ENCODE measurements around the gene WBP1L. TPM values are rescaled to one million over a fixed set of nuclear protein-coding genes. Genes with fewer than 3 reads are reported as not detected.

WBP1L gene
- total RNA-seq, 4 donors from 2014 or later, result 92.8 to 185 (median 154) TPM

- no peak for TF ChIP-seq CTCF (IDR thresholded peaks at IDR 0.05; ENCODE audit: low read depth)
These were observed 38.2 kb upstream of the WBP1L start for GRCh38 chr10:102705531-102705930.

DNA sequence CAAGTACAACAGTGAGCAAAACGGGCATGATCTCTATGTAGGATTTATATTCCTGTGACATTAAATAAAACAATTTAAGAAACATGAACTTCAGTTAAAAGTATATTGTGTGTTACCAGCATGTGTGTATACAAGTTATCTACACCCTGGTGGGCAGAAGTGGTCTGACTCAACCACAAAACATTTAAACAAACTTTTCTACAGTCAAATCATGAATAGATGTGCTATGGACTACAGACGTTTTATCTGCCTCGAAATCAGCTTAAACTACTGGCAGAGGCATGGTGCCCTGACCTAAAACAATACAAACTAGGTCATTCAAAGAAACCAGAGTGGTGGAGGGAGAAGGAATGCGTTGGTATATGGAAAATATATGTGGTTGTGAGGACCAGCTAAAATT lies 33.1 kb upstream of the WBP1L start:
- TF ChIP-seq CTCF (IDR thresholded peaks at IDR 0.05; ENCODE audit: low read depth), result no peak

- no peak for TF ChIP-seq CTCF (IDR thresholded peaks at IDR 0.05; ENCODE audit: low read depth)
These were observed 31.7 kb upstream of the WBP1L start for GRCh38 chr10:102712089-102712488.

DNA sequence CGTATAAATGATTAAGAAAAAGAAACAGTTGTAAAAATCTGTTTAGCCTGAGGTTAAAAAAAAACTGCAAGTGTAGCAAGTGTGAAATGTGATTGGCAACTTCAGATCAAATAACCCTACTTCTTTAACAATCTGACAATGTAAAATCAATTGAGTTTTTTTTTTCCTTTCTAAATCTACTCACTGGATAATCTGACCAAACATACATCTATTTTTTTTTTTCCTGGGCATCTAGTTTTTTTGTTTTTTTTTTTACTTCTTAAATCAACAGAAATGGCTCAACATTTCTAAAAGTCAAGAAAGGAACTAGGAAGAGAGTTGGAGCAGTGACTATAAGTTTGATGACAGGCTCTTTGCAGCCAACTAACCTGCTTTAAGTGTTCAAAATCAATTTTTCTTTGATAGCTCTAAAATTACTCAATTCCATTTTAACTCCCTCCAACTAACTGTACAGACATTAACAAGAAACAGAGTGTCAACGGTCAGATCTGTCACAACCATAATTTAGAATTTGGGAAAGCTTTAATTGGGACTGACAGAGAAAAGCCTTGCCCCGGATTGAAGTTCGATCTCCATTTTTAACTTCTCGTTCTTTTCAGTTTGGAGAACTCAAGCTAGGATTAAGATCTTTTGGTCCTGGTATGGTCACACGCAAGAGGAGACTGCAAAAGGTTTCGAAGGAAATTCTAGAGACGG lies 30.8 kb upstream of the WBP1L start:
- no peak for TF ChIP-seq CTCF (IDR thresholded peaks at IDR 0.05; ENCODE audit: low read depth)

- TF ChIP-seq CTCF (IDR thresholded peaks at IDR 0.05; ENCODE audit: low read depth), result no peak
These were observed 30.3 kb upstream of the WBP1L start for GRCh38 chr10:102713539-102713813.

- no peak for TF ChIP-seq CTCF (IDR thresholded peaks at IDR 0.05; ENCODE audit: low read depth)
These were observed 29.7 kb upstream of the WBP1L start, which contains the start of gene ARL3 for GRCh38 chr10:102713814-102714620. Gene ARL3, minus strand, starts transcription at chr10:102714397. Its CDS starts 122 bp downstream, at chr10:102714275.

DNA sequence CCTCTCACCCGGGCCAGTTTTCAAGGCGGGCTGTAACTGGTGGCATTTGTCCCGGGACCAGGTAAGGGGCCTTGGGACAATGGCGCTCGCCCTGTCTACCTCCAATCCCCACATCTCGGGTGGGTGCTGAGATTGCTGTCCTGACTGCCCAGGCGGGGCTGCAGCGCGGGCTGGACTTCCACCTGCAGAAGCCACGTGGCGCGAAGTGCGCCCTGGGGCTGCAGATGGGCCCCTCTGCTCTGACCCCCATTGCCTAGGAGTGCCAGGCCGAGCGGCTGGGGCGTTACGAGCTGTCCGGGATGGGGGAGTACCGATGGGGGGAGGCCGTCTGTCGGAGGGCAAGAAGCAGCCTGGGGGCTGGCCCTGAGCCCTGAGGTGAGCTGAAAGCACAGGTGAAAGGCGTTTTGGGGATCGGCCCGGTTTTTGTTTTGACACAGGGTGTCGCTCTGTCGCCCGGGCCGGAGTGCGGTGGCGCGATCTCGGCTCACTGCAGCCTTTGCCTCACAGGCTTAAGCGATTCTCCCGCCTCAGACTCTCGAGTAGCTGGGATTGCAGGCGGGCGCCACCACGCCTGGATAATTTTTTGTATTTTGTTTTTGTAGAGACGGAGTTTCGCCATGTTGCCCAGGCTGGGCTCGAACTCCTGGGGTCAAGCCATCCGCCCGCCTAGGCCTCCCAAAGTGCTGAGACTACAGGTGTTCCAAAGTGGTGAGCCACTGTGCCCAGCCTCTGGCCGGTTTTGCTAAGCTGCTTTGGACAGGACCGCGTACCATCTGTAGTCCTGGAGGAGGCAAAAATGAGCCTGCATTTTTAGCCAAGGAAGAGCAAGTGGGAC lies 28.9 kb upstream of the WBP1L start, which contains the start of gene SFXN2:
TSS of gene SFXN2 (plus strand) at position 16 of the 835 bp plus-strand sequence. CDS start 12,001 bp downstream, outside the sequence.
- no peak for TF ChIP-seq CTCF (IDR thresholded peaks at IDR 0.05; ENCODE audit: low read depth)
